Neural cell (in vitro differentiated cells): ENCODE results near the gene RASA4B.
"Not testable (repeated sequence)": the region's sequence is repeated elsewhere in the genome, so short reads cannot be mapped to it uniquely, and the experiment has no call there.

Source experiments
- EZH2 ChIP-seq: fragments of 200-600, 300-800 bp; shearing (Covaris generic), sonication (generic); IDR thresholded peaks from 2 replicates; pipeline ENCODE4 v1.6.1; 2014; ENCODE audit warnings: antibody characterized with exemption, low read length, borderline replicate concordance, mild to moderate bottlenecking; ENCODE audit not compliant: insufficient read depth, poor library complexity, severe bottlenecking
- TF ChIP-seq, protein P1 (sequence below): fragments of 450-650 bp; IDR thresholded peaks from 2 replicates; pipeline ENCODE4 v1.5.1; 2014; ENCODE audit warnings: antibody characterized with exemption, mild to moderate bottlenecking, moderate library complexity; ENCODE audit not compliant: poor library complexity, severe bottlenecking
- TF ChIP-seq, protein P2 (sequence below): IDR thresholded peaks from 2 replicates; pipeline ENCODE4 v1.6.1; 2012; ENCODE audit warnings: borderline replicate concordance

DNA sequence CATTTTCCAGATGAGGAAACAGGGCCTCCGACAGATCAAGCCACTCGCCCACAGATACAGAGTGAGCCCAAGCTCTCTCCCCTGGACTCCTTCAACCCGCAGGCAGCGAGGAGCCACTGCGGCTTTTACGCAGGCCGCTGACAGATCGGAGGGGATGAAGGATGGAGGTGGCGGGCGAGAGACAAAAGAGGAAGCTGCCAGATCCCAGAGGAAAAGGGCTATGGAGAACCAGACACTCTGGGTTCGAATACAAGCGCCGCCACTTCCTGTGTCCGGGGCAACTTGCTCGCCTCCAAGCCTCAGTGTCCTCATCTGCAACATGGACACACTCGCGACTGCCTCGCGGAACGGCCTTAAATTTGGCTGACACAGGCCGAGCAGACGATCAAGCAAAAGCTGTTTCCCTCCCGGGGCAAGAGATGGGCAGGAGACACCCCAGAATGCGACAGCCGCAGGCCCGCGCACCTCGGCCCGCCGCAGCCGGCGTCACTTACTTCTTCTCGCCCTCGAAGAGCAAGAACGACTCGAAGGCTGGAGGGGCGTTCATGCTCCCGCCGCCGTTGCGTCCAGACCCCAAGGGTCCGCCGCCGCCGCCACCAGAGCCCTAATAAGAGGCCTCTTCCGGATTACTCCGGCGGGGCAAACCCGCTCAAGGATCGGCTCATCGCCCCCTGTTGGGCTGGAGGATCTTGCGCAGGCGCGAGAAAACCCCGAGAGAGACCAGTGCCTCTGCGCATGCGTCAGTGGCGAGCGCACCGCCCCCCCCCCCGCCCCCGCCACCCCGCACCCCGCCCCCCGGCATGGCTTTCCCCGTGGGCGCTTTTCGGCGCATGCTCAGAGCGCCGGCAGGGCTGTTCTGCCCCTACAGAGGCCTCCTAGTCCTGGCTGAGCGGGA is 39.0 kb downstream of the RASA4B start, which contains the start of gene POLR2J:
- not testable (repeated sequence) for TF ChIP-seq EZH2
- TF ChIP-seq, protein P1, sequence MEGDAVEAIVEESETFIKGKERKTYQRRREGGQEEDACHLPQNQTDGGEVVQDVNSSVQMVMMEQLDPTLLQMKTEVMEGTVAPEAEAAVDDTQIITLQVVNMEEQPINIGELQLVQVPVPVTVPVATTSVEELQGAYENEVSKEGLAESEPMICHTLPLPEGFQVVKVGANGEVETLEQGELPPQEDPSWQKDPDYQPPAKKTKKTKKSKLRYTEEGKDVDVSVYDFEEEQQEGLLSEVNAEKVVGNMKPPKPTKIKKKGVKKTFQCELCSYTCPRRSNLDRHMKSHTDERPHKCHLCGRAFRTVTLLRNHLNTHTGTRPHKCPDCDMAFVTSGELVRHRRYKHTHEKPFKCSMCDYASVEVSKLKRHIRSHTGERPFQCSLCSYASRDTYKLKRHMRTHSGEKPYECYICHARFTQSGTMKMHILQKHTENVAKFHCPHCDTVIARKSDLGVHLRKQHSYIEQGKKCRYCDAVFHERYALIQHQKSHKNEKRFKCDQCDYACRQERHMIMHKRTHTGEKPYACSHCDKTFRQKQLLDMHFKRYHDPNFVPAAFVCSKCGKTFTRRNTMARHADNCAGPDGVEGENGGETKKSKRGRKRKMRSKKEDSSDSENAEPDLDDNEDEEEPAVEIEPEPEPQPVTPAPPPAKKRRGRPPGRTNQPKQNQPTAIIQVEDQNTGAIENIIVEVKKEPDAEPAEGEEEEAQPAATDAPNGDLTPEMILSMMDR = not testable (repeated sequence)
- TF ChIP-seq, protein P2, sequence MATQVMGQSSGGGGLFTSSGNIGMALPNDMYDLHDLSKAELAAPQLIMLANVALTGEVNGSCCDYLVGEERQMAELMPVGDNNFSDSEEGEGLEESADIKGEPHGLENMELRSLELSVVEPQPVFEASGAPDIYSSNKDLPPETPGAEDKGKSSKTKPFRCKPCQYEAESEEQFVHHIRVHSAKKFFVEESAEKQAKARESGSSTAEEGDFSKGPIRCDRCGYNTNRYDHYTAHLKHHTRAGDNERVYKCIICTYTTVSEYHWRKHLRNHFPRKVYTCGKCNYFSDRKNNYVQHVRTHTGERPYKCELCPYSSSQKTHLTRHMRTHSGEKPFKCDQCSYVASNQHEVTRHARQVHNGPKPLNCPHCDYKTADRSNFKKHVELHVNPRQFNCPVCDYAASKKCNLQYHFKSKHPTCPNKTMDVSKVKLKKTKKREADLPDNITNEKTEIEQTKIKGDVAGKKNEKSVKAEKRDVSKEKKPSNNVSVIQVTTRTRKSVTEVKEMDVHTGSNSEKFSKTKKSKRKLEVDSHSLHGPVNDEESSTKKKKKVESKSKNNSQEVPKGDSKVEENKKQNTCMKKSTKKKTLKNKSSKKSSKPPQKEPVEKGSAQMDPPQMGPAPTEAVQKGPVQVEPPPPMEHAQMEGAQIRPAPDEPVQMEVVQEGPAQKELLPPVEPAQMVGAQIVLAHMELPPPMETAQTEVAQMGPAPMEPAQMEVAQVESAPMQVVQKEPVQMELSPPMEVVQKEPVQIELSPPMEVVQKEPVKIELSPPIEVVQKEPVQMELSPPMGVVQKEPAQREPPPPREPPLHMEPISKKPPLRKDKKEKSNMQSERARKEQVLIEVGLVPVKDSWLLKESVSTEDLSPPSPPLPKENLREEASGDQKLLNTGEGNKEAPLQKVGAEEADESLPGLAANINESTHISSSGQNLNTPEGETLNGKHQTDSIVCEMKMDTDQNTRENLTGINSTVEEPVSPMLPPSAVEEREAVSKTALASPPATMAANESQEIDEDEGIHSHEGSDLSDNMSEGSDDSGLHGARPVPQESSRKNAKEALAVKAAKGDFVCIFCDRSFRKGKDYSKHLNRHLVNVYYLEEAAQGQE = not testable (repeated sequence)
